Sigmoid colon (tissue), 7 donors: ENCODE results near the gene DOCK9. TPM values are rescaled to one million over a fixed set of nuclear protein-coding genes. Genes with fewer than 3 reads are reported as not detected.
A peak's percentile ranks its signal among the peaks of the same experiment; 100 is the strongest.

Experiments
- DNase-seq: peaks from one replicate; pipeline ENCODE4 v3.0.0-alpha.2; 2019
- H3K27ac ChIP-seq, 4 donors: fragments of 200-600 bp; sonication (generic); one replicate each; pipeline ENCODE4 v1.5.1; 2016 to 2019; ENCODE audit warnings: mild to moderate bottlenecking in 1 of 4
- H3K27me3 ChIP-seq, 3 donors: fragments of 200-600 bp; sonication (generic); one replicate each; pipeline ENCODE4 v1.5.1; 2019; ENCODE audit warnings: mild to moderate bottlenecking in 1 of 3
- H3K36me3 ChIP-seq, 4 donors: fragments of 200-600 bp; sonication (generic); one replicate each; pipeline ENCODE4 v1.5.1; 2016 to 2019
- H3K4me1 ChIP-seq, 4 donors: fragments of 200-600 bp; sonication (generic); one replicate each; pipeline ENCODE4 v1.5.1; 2017 to 2019
- H3K4me3 ChIP-seq, 4 donors: fragments of 200-600 bp; sonication (generic); one replicate each; pipeline ENCODE4 v1.5.1; 2017 to 2019; ENCODE audit warnings: mild to moderate bottlenecking in 2 of 4, moderate library complexity in 1 of 4
- H3K9me3 ChIP-seq, 4 donors: fragments of 200-600 bp in 3 of 4; sonication (generic) in 3 of 4; one replicate each; pipeline versions ENCODE4 v1.5.1 to v1.6.1; 2013 to 2019
- CTCF ChIP-seq, 4 experiments: fragments of 450-650 bp in 3 of 4; fragments of 200-600 bp in 1 of 4; IDR thresholded peaks; one replicate each; pipeline ENCODE4 v1.5.1; 2016 to 2019; ENCODE audit warnings: antibody characterized with exemption in 4 of 4, mild to moderate bottlenecking in 3 of 4, moderate library complexity in 2 of 4
- EP300 ChIP-seq, 4 donors: sonication (generic); formaldehyde crosslinking; IDR thresholded peaks; one replicate each; pipeline ENCODE4 v1.6.1; 2017; ENCODE audit warnings: antibody characterized with exemption in 4 of 4
- POLR2A ChIP-seq, 2 donors: fragments of 450-650 bp; IDR thresholded peaks; one replicate each; pipeline ENCODE4 v1.6.1; 2016; ENCODE audit warnings: antibody characterized with exemption in 2 of 2, mild to moderate bottlenecking in 2 of 2, moderate library complexity in 2 of 2
- POLR2AphosphoS5 ChIP-seq, 4 donors: sonication (generic); formaldehyde crosslinking; IDR thresholded peaks; one replicate each; pipeline ENCODE4 v1.6.1; 2017; ENCODE audit warnings: antibody characterized with exemption in 4 of 4
- WGBS, 2 donors: extraction: QIAGEN DNeasy Blood & Tissue Kit; methylation state at CpG; one replicate each; pipeline ENCODE4 v1.1.7; 2013; 5-methylcytosine and 5-hydroxymethylcytosine counted together
- intact Hi-C: fragments of 100-400 bp; cut with DNase I; formaldehyde crosslinking; loops from one replicate; pipeline ENCODE4 v1.15.1; 2023
- polyA plus RNA-seq, 3 donors: library from polyadenylated mRNA; stranded (reverse); fragments of 200-250 nt; gene quantifications; one replicate each; pipeline ENCODE4 v1.2.3, GENCODE V29; 2013
- total RNA-seq, 4 donors: library from RNA; depleted of rRNA; stranded (reverse); fragments of >200 nt; gene quantifications; one replicate each; pipeline ENCODE4 v1.1.0, GENCODE V29; 2016
- donor health status: healthy with polysubstance abuse.
- donor health status: Bipolar disorder and iron deficiency.
- donor health status: healthy.

Gene DOCK9
- total and polyA plus RNA-seq, 7 donors: 10.8 to 126 (median 60.4) TPM

GRCh38 chr13:98893371-98893770, 84.5 kb downstream of the DOCK9 start:
- Histone ChIP-seq H3K36me3 (peaks cover 0 to 36% (median 5%) of the 10 kb centered on the region in 4 donors), H3K4me3 (no peak overlapping the region), H3K27me3 (no peaks in the 10 kb centered on the region), H3K9me3 (no peaks in the 10 kb centered on the region), H3K27ac (peak overlapping the region in 1 of 4 donors; percentile 2), H3K4me1 (peaks cover 0 to 14% (median 11%) of the 10 kb centered on the region in 4 donors)
- TF ChIP-seq POLR2AphosphoS5 (IDR thresholded peaks at IDR 0.05) (no peak), CTCF (IDR thresholded peaks at IDR 0.05) (no peak), POLR2A (IDR thresholded peaks at IDR 0.05) (no peak), EP300 (IDR thresholded peaks at IDR 0.05) (no peak)
- 87 to 97% methylated on average over 5 of the region's 5 CpGs for WGBS, 2 donors
- intact Hi-C loops: no loop called here
- no peak for DNase-seq

- H3K36me3 ChIP-seq: peaks cover 0 to 36% (median 4%) of the 10 kb centered on the region in 4 donors
- H3K9me3 ChIP-seq: no peaks in the 10 kb centered on the region
- intact Hi-C loops: no loop called here
- DNase-seq: no peak
- no peak for TF ChIP-seq POLR2A (IDR thresholded peaks at IDR 0.05)
- no peak for TF ChIP-seq CTCF (IDR thresholded peaks at IDR 0.05)
- TF ChIP-seq POLR2AphosphoS5 (IDR thresholded peaks at IDR 0.05): no peak
- no peak for TF ChIP-seq EP300 (IDR thresholded peaks at IDR 0.05)
- 57 to 73% methylated on average over 5 of the region's 5 CpGs for WGBS, 2 donors
- no peak overlapping the region for H3K27ac ChIP-seq
- H3K4me3 ChIP-seq: no peak overlapping the region
- no peaks in the 10 kb centered on the region for H3K27me3 ChIP-seq
- peaks cover 0 to 14% (median 11%) of the 10 kb centered on the region in 4 donors for H3K4me1 ChIP-seq
These were observed 85.0 kb downstream of the DOCK9 start for GRCh38 chr13:98892821-98893220.

GRCh38 chr13:98892077-98892476, 85.8 kb downstream of the DOCK9 start:
- WGBS, 2 donors: 14 to 38% methylated on average over 3 of the region's 3 CpGs
- Histone ChIP-seq H3K4me1 (peaks cover 0 to 14% (median 11%) of the 10 kb centered on the region in 4 donors), H3K27ac (no peak overlapping the region), H3K4me3 (no peak overlapping the region), H3K27me3 (no peaks in the 10 kb centered on the region), H3K9me3 (no peaks in the 10 kb centered on the region), H3K36me3 (peaks cover 0 to 35% (median 3%) of the 10 kb centered on the region in 4 donors)
- TF ChIP-seq POLR2A (IDR thresholded peaks at IDR 0.05) (no peak), EP300 (IDR thresholded peaks at IDR 0.05) (no peak), CTCF (IDR thresholded peaks at IDR 0.05) (no peak), POLR2AphosphoS5 (IDR thresholded peaks at IDR 0.05) (no peak)
- DNase-seq: no peak
- intact Hi-C loops: no loop called here

GRCh38 chr13:98890925-98891324, 86.9 kb downstream of the DOCK9 start:
- peak overlapping the region in 1 of 4 donors; percentile 6 for H3K27ac ChIP-seq
- peaks cover 0 to 14% (median 11%) of the 10 kb centered on the region in 4 donors for H3K4me1 ChIP-seq
- H3K4me3 ChIP-seq: no peak overlapping the region
- TF ChIP-seq EP300 (IDR thresholded peaks at IDR 0.05) (no peak), POLR2AphosphoS5 (IDR thresholded peaks at IDR 0.05) (no peak), CTCF (IDR thresholded peaks at IDR 0.05) (no peak), POLR2A (IDR thresholded peaks at IDR 0.05) (no peak)
- no peaks in the 10 kb centered on the region for H3K9me3 ChIP-seq
- no peaks in the 10 kb centered on the region for H3K27me3 ChIP-seq
- intact Hi-C loops: no loop called here
- no peak for DNase-seq
- 92 to 95% methylated on average over 5 of the region's 5 CpGs for WGBS, 2 donors
- H3K36me3 ChIP-seq: peaks cover 0 to 33% (median 5%) of the 10 kb centered on the region in 4 donors

- 68 to 80% methylated on average over 8 of the region's 8 CpGs for WGBS, 2 donors
- intact Hi-C loops: no loop called here
- DNase-seq: peak; percentile 73
- Histone ChIP-seq H3K27ac (peak overlapping the region in 2 of 4 donors; percentile 6 to 31), H3K27me3 (no peaks in the 10 kb centered on the region), H3K9me3 (no peaks in the 10 kb centered on the region), H3K4me3 (no peak overlapping the region), H3K4me1 (peaks cover 0 to 14% (median 11%) of the 10 kb centered on the region in 4 donors), H3K36me3 (peaks cover 0 to 39% (median 5%) of the 10 kb centered on the region in 4 donors)
- no peak for TF ChIP-seq CTCF (IDR thresholded peaks at IDR 0.05)
- TF ChIP-seq POLR2AphosphoS5 (IDR thresholded peaks at IDR 0.05): peak in 3 of 4 donors; percentile 26 to 62 (median 49)
These were observed 87.7 kb downstream of the DOCK9 start for GRCh38 chr13:98890186-98890585.
